Measurements from ENCODE around the gene VARS1.

VARS1 gene

DNA sequence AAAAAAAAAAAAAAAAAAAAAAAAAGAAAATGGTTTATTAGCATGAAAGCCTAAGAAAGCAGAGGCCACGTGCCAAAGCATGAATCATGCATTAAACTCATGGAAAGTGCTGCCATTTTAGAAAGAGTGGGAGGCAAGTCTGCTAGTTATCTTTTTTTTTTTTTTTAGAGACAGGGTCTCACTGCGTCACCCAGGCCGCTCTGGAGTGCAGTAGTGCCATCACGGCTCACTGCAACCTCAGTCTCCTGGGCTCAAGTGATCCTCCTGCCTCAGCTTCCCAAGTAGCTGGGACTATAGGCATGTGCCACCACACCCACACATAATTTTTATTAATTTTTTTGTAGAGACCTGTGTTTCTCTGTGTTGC, 23.6 kb downstream of the VARS1 start:
- no peak for DNase-seq (ENCODE audit: low read depth)

DNA sequence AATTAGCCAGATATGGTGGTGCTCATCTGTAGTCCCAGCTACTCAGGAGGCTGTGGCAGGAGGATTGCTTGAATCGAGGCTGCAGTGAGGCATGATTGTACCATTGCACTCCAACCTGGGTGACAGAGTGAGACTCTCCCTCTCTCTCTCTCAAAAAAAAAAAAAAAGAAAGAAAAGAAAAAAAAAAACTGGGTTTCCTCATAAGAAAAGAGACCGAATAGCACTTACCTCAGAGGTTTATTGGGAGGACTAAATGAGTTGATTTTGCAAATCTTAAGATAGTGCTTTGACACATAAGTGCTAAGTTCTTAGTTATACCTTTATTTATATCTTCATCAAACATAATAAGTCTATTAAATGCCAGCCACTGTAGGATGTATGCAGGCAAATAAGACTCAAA, 24.7 kb downstream of the VARS1 start:
- DNase-seq (ENCODE audit: low read depth), result no peak

DNA sequence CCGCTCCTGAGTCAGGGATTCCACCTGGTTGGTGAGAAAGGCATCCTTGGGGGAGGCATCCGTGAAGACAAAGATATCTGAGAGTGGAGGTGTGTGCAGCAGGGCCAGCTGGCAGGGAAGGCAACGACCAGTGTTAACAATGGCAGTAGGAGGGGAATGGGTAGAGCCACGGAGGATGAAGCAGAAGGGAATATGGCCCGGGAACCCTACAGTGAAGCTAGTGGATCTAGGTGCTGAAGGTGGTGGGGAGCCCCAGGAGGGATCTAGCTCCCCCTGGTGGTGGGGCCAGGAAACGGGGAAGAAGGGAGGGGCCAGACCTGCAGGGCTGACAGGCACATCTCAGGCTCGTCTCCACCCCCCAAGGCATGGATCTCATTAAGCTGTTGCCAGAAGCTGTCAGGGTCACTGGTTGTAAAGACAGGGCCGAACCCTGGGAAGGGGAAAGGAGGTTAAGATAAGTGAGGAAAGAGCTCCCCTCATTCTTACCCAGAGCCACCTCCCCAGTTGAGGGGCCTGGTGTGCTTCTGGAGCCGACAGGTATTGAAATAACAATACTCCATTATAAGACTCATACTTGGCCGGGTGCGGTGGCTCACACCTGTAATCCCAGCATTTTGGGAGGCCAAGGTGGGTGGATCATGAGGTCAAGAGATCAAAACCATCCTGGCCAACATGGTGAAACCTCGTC, 25.7 kb downstream of the VARS1 start:
- DNase-seq (ENCODE audit: low read depth), result peak; percentile 66

- no peak for DNase-seq (ENCODE audit: low read depth)
These were observed 26.9 kb downstream of the VARS1 start for GRCh38 chr6:31768363-31769257.

GRCh38 chr6:31767096-31767645, 28.4 kb downstream of the VARS1 start:
- no peak for DNase-seq (ENCODE audit: low read depth)

GRCh38 chr6:31765910-31766794, 29.4 kb downstream of the VARS1 start:
- DNase-seq (ENCODE audit: low read depth), result no peak

DNA sequence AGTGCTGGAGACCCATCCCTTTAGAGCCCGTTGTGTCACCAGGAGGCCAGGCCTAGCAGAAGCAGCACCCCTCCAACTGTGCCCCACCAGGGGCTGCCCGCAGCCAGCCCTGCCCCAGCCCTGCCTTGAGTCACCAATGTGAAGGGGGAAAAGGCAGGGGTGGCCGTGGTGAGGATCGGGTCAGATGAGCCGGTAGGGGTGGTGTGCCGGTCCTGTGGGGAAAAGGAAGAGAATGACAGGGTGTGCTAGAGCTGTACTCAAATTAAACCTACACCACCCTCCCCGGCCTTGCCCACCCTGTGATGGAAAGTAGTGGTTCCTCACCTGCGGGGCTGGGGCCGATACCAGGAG, 30.0 kb downstream of the VARS1 start:
- no peak for DNase-seq (ENCODE audit: low read depth)

- DNase-seq (ENCODE audit: low read depth), result no peak
These were observed 31.4 kb downstream of the VARS1 start for GRCh38 chr6:31764198-31764597.

DNA sequence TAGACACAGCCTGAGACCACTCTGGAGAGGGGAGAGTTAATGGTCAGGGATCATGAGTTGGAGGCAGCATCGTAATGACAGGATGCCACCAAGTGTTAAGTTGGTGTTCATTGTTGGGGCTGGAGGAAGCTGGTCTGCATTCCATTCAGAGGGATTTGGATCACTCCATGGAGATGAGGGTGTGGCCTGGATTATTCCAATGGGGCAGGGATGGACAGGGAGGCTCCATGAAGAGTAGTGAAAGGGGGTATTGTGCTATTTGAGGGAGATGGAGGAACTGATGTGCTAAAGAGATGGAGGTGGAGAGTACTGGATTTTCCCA, 32.0 kb downstream of the VARS1 start:
- DNase-seq (ENCODE audit: low read depth), result no peak

DNA sequence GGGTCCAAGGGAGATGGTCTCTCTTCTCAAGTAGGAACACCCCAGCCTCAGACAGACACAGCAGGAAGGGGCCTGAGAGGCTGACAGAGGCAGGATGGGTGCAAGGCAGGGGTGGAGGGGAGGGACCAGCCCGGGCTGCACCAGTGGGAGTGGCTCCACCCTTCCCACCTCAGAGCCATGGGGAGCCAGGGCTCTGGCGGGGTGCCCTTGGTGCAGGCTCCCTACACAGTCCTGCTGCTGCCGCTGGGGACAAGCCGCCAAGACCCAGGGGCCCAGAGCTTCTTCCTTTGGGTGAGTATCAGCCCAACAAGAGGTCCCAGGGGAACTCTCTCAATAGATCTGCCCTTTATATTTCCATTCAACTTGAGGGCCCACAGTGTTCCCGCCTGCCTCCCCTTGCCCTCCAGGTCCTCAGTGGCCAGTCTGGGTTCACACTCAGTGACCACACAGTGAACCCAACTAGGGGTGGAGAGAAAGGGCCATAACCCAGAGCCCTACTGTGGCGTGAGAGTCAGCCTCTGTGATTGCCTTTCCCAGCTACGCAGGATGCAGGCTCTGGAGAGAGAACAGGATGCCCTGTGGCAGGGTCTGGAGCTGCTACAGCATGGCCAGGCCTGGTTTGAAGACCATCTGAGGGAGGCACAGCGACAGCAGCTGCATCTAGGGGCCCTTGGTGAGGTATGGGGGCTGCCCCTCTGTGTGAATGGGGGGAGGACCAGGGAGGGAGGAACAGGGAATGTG, 32.5 kb downstream of the VARS1 start:
- no peak for DNase-seq (ENCODE audit: low read depth)

DNA sequence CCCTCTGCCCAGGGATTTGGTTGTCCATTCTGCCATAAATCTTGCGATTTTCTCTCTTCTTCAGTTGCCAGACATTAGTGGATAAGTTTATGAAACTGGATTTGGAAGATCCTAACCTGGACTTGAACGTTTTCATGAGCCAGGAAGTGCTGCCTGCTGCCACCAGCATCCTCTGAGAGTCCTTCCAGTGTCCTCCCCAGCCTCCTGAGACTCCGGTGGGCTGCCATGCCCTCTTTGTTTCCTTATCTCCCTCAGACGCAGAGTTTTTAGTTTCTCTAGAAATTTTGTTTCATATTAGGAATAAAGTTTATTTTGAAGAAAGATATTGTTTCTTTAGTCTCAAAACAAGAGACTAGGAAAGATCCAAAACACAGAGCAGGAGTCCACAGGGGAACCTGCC, 33.2 kb downstream of the VARS1 start, which contains the start of gene SAPCD1:
TSS of gene SAPCD1 (plus strand) at position 301 of the 400 bp plus-strand sequence. CDS start 399 bp downstream, outside the sequence.
- DNase-seq (ENCODE audit: low read depth), result no peak

DNA sequence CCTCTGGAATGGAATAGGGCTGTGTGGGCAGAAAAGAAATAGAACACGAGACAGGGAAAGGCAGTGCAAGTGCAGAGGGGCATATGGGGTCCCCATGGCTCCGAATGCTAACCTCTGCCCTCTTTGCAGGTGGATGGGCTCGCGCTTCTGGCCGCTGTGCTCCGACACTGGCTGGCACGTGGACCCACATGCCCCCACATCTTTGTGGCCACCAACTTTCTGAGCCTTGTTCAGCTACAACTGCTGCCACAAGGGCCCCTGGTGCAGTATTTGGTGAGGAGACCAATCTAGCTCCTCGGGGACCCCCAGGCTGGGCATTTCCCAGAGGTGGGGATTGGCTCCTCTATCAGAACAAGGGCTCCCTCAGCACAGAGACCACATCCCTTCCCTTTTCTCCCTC, 34.2 kb downstream of the VARS1 start:
- DNase-seq (ENCODE audit: low read depth), result no peak

GRCh38 chr6:31760790-31761189, 34.8 kb downstream of the VARS1 start:
- DNase-seq (ENCODE audit: low read depth), result no peak

GRCh38 chr6:31758281-31758680, 37.3 kb downstream of the VARS1 start:
- DNase-seq (ENCODE audit: low read depth), result no peak

- no peak for DNase-seq (ENCODE audit: low read depth)
These were observed 42.7 kb downstream of the VARS1 start for GRCh38 chr6:31752739-31753319.

- no peak for DNase-seq (ENCODE audit: low read depth)
These were observed 45.0 kb downstream of the VARS1 start for GRCh38 chr6:31750411-31751022.

- DNase-seq (ENCODE audit: low read depth), result no peak
These were observed 46.1 kb downstream of the VARS1 start for GRCh38 chr6:31749301-31750036.

All from stimulated activated CD8-positive, alpha-beta memory T cell treated with anti-CD3 and anti-CD28 coated beads, Interleukin-4, amount 100 ng/mL, for 24 hours (primary cell).